Activated T-cell treated with anti-CD3 and anti-CD28 coated beads, Interleukin-2, amount 50 U/mL, for 72 hours (primary cell): Measurements from ENCODE around the gene CMIP. TPM values are rescaled to one million over a fixed set of nuclear protein-coding genes. Genes with fewer than 3 reads are reported as not detected.

Source experiments
- ATAC-seq, 2 donors: fragments of 150-1000 bp; cut with Tn5 transposase; replicated peaks in 1 of 2; 2 replicates each; pipeline ENCODE4 v1.10.0; 2021; ENCODE audit warnings: moderate library complexity in 2 of 2, mild to moderate bottlenecking in 1 of 2
- DNase-seq, 2 donors: peaks; one replicate each; pipeline ENCODE4 v3.0.0; 2021 to 2022; ENCODE audit warnings: mixed read lengths in 1 of 2
- H3K27ac Mint-ChIP-seq: one replicate; pipeline ENCODE4 v1.8.0; 2022; ENCODE audit warnings: mild to moderate bottlenecking, moderate library complexity, mixed read lengths
- H3K27me3 Mint-ChIP-seq: one replicate; pipeline ENCODE4 v1.8.0; 2022; ENCODE audit warnings: low read depth, mixed read lengths
- H3K36me3 Mint-ChIP-seq, 2 donors: one replicate each; pipeline ENCODE4 v1.8.0; 2022; ENCODE audit warnings: mixed read lengths in 2 of 2, mild to moderate bottlenecking in 1 of 2; ENCODE audit not compliant: insufficient read depth in 2 of 2
- H3K4me1 Mint-ChIP-seq: one replicate; pipeline ENCODE4 v1.8.0; 2022; ENCODE audit warnings: low read depth, mixed read lengths
- H3K4me3 Mint-ChIP-seq, 2 donors: one replicate each; pipeline ENCODE4 v1.8.0; 2022; ENCODE audit warnings: mild to moderate bottlenecking in 2 of 2, mixed read lengths in 2 of 2, moderate library complexity in 2 of 2
- H3K9me3 Mint-ChIP-seq, 2 donors: one replicate each; pipeline ENCODE4 v1.8.0; 2022; ENCODE audit warnings: mixed read lengths in 2 of 2
- total RNA-seq, 2 donors: library from RNA; stranded (reverse); gene quantifications; one replicate each; pipeline ENCODE4 v1.2.3, GENCODE V29; 2022

The CMIP gene
- total RNA-seq, 2 donors from 2014 or later = 53.1 to 59.0 TPM

DNA sequence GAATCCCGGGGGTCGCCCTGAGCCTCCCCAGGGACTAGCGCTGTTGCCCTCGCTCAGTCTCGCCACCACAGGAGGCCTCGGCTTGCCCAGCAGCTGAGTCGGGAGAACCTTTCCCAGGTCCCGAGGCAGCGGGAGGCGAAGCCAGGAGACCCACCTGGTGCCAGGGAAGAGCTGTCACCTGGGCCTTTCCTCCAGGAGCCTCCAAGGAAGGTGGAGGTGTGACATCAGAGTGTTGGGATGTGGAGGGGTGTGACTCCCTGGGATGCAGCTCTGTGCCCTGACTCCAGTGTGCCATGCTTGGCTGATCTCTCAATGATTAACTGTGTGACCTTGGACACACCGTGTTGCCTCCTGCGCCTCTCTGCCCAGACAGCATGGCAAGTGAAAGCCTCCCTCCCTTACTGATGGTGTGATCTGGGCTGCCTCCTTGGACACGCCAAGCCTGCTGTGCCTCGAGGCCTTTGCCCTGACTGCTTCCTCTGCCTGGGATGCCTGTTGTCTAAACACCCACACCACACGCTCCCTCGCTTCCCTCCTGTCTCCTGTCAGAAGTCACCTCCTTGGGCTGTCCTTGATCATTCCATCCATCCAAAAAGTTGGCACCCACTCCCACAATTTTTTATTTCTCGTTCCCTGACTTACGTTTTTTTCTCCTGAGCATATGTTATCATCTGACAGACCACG is 88.0 kb downstream of the CMIP start:
- Mint-ChIP-seq H3K4me3 (no peak overlapping the region), H3K9me3 (no peaks in the 10 kb centered on the region), H3K27ac (no peak overlapping the region), H3K27me3 (no peaks in the 10 kb centered on the region), H3K4me1 (peaks cover 1% of the 10 kb centered on the region), H3K36me3 (no peaks in the 10 kb centered on the region)
- DNase-seq (no peak), ATAC-seq (no peak)

DNA sequence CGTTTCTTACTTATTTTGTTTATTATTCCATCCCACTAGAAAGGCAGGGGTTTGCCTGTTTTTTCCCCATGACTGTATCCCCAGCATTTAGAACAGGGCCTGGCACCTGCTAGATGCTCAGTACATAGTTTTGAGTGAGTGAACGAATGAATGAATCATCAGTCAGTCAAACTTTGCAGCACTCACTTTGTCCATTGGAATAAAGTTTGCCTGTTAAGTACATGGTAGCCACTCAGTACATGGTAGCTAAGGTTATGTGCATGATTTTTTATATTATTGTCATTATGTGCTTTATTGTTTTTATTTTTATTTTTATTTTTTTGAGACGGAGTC is 88.5 kb downstream of the CMIP start:
- DNase-seq = no peak
- ATAC-seq = no peak
- no peaks in the 10 kb centered on the region for H3K27me3 Mint-ChIP-seq
- H3K27ac Mint-ChIP-seq = no peak overlapping the region
- no peaks in the 10 kb centered on the region for H3K36me3 Mint-ChIP-seq
- H3K4me3 Mint-ChIP-seq = no peak overlapping the region
- H3K9me3 Mint-ChIP-seq = no peaks in the 10 kb centered on the region
- no peaks in the 10 kb centered on the region for H3K4me1 Mint-ChIP-seq

DNA sequence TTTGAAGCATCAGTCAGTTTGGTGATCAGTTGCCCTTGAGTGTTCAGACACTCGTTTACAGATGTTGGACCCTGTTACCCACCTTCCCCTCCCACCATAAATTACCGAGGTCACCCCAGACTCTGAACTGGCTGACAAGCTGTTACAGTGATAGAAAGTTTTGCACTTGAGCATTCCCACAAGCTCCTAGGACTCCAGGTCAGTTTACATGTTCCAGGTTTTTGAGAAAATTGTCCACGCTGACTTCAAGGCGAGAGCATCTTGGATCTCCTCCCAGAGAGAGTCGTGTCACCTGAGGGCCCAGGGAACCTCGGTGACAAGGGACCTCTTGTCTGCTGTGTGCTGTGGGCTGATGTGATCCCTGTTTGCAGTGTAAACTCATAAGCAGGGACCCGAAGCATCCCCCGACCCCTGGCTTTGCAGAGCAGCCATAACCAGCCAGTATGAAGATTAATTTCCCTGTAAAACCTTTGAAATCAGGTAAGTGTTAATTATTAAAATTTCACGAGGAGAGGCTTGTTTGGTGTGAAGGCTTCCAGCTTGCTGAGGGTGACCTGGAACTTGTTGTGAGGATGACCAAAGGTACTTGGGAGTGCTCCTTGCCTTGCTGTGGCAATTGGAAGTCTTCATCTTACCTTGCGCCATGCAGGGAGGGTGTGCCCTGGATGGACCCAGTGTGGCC is 91.2 kb downstream of the CMIP start:
- Mint-ChIP-seq H3K27ac (no peak overlapping the region), H3K27me3 (no peaks in the 10 kb centered on the region), H3K36me3 (no peaks in the 10 kb centered on the region), H3K4me1 (peaks cover 5% of the 10 kb centered on the region), H3K9me3 (no peaks in the 10 kb centered on the region), H3K4me3 (no peak overlapping the region)
- DNase-seq (no peak), ATAC-seq (no peak)

DNA sequence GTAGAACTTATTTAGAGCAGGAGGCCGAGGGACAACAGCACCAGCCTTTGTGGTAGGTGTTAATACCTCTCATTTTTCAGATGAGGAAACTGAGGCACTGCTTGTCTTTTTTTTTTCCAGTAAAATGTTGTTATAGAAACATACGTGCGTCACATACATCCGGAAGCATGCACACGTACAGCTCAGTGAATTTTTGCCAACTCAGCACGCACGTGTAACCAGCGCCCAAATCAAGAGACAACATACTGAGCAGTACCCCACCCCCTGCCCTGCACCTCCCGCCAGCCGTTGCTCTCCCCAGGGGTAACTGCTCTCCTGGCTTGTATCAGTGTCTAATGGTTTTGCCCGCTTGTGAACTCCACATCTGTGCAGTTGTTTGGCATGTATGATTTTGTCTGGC is 92.0 kb downstream of the CMIP start:
- ATAC-seq = no peak
- no peak overlapping the region for H3K4me3 Mint-ChIP-seq
- H3K36me3 Mint-ChIP-seq = no peaks in the 10 kb centered on the region
- H3K27ac Mint-ChIP-seq = no peak overlapping the region
- no peaks in the 10 kb centered on the region for H3K27me3 Mint-ChIP-seq
- peaks cover 11% of the 10 kb centered on the region for H3K4me1 Mint-ChIP-seq
- no peak for DNase-seq
- no peaks in the 10 kb centered on the region for H3K9me3 Mint-ChIP-seq

- Mint-ChIP-seq H3K36me3 (no peaks in the 10 kb centered on the region), H3K9me3 (no peaks in the 10 kb centered on the region), H3K4me1 (peaks cover 14% of the 10 kb centered on the region), H3K27ac (no peak overlapping the region), H3K27me3 (no peaks in the 10 kb centered on the region), H3K4me3 (no peak overlapping the region)
- no peak for ATAC-seq
- no peak for DNase-seq
Measured at GRCh38 chr16:81537721-81538561, 93.3 kb downstream of the CMIP start.

DNA sequence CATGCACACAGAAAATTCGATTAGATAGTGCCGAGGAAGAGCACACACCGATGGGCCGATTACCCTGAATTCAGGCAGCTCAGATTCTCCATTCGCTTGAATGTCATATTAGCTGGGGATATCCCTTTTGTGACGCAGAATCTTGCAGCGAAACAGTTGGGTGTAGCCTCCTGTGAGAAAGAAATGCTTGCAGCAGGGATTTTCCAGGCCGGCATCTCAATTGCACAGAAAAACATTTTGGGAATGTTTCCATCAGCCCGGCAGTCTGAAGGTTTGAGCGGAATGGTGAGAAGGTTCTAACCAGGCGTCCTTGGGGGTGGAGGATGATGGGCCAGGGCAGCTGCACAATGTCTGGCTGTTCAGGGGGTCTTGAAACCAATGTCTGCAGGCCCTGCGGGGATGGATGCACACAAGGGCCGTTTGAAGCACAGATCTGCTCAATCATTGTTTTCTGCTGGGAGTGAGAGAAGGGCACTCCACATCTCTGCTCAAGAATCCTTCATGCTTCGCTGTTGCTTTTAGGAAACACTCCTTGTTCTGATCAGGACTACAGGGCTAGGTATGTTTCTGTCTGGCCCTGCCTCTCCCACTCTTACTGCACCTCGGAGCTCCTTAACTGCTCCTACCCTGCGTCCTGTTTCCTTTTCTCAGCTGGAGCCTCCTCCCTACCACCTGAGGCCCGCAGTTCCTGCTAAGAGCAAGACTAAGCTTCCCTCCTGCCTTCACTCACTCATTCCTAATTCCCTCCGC is 94.6 kb downstream of the CMIP start:
- Mint-ChIP-seq H3K9me3 (no peaks in the 10 kb centered on the region), H3K4me1 (peaks cover 19% of the 10 kb centered on the region), H3K4me3 (no peak overlapping the region), H3K27ac (no peak overlapping the region), H3K36me3 (no peaks in the 10 kb centered on the region), H3K27me3 (no peaks in the 10 kb centered on the region)
- no peak for DNase-seq
- no peak for ATAC-seq

GRCh38 chr16:81539759-81540472 is 95.3 kb downstream of the CMIP start:
- H3K27ac Mint-ChIP-seq = no peak overlapping the region
- H3K4me3 Mint-ChIP-seq = no peak overlapping the region
- ATAC-seq (no peak), DNase-seq (no peak)
- no peaks in the 10 kb centered on the region for H3K9me3 Mint-ChIP-seq
- no peaks in the 10 kb centered on the region for H3K27me3 Mint-ChIP-seq
- no peaks in the 10 kb centered on the region for H3K36me3 Mint-ChIP-seq
- peaks cover 26% of the 10 kb centered on the region for H3K4me1 Mint-ChIP-seq

DNA sequence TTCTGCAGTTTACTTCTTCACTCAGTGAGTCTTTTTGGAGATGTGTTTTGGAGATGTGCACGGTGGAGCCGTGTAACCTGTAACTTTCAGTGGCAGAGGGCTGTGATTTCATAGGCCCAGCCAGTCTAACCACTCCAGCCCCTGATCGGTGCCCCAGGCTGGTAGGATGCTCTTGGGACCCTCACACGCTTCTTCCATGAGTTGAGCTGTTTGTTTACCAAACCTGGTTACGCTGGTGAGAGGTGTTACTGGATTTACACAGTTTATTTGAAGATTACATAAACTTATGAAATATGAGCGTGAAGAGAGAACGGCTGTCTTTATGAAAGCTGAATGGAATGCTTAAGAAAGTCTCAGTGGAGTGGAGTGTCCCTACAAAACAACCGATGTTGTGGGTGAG is 96.7 kb downstream of the CMIP start:
- Mint-ChIP-seq H3K9me3 (no peaks in the 10 kb centered on the region), H3K36me3 (no peaks in the 10 kb centered on the region), H3K4me1 (peaks cover 40% of the 10 kb centered on the region), H3K27me3 (no peaks in the 10 kb centered on the region), H3K4me3 (no peak overlapping the region), H3K27ac (no peak overlapping the region)
- DNase-seq (no peak), ATAC-seq (no peak)

- peaks cover 47% of the 10 kb centered on the region for H3K4me1 Mint-ChIP-seq
- H3K36me3 Mint-ChIP-seq = no peaks in the 10 kb centered on the region
- DNase-seq (no peak), ATAC-seq (no peak)
- no peak overlapping the region for H3K27ac Mint-ChIP-seq
- H3K27me3 Mint-ChIP-seq = no peaks in the 10 kb centered on the region
- no peaks in the 10 kb centered on the region for H3K9me3 Mint-ChIP-seq
- no peak overlapping the region for H3K4me3 Mint-ChIP-seq
Measured at GRCh38 chr16:81542609-81543570, 98.3 kb downstream of the CMIP start.

DNA sequence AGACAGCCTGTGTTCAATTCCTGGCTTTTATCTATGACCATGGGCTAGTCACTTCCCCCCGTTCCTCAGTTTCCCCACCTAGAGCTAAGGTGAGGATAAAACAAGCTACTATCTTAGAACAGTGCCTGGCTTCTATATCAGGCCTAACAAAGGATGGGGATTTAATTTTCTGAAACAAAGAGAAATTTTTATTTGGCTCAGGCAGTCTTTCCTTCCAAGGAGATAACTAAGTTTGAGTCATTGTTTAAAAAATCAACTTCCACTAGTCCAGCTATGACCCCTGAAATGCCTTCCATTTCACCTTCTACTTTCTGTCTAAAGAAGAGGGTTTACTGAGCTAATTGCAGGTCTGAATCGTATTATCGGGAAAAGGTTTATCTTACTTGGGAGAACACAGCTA is 99.0 kb downstream of the CMIP start:
- Mint-ChIP-seq H3K36me3 (no peaks in the 10 kb centered on the region), H3K4me1 (peaks cover 47% of the 10 kb centered on the region), H3K27ac (no peak overlapping the region), H3K4me3 (no peak overlapping the region), H3K27me3 (no peaks in the 10 kb centered on the region), H3K9me3 (no peaks in the 10 kb centered on the region)
- ATAC-seq (no peak), DNase-seq (no peak)

GRCh38 chr16:81544261-81544660 is 99.7 kb downstream of the CMIP start:
- Mint-ChIP-seq H3K9me3 (no peaks in the 10 kb centered on the region), H3K36me3 (no peaks in the 10 kb centered on the region), H3K27me3 (no peaks in the 10 kb centered on the region), H3K4me3 (no peak overlapping the region), H3K27ac (no peak overlapping the region), H3K4me1 (peaks cover 47% of the 10 kb centered on the region)
- DNase-seq (no peak), ATAC-seq (no peak)
